Tibial nerve (tissue), 4 donors: ENCODE measurements around the gene PSME3IP1. TPM values are rescaled to one million over a fixed set of nuclear protein-coding genes. Genes with fewer than 3 reads are reported as not detected.

ENCODE experiments used
- DNase-seq, 2 donors: peaks; one replicate each; pipeline ENCODE4 v3.0.0-alpha.2; 2019; ENCODE audit warnings: low spot score in 2 of 2
- H3K27ac ChIP-seq, 4 donors: fragments of 200-600 bp; sonication (generic) in 3 of 4; one replicate each; pipeline ENCODE4 v1.5.1; 2017 to 2019; ENCODE audit warnings: mild to moderate bottlenecking in 1 of 4
- H3K27me3 ChIP-seq, 2 donors: fragments of 200-600 bp; sonication (generic) in 1 of 2; one replicate each; pipeline versions ENCODE4 v1.5.1 to v1.6.0; 2017 to 2019
- H3K36me3 ChIP-seq, 3 donors: fragments of 200-600 bp; sonication (generic); one replicate each; pipeline ENCODE4 v1.5.1; 2018 to 2019
- H3K4me1 ChIP-seq, 4 donors: fragments of 200-600 bp; sonication (generic) in 3 of 4; one replicate each; pipeline ENCODE4 v1.5.1; 2017 to 2019
- H3K4me3 ChIP-seq, 4 donors: fragments of 200-600 bp; sonication (generic) in 3 of 4; one replicate each; pipeline ENCODE4 v1.5.1; 2017 to 2019; ENCODE audit warnings: mild to moderate bottlenecking in 1 of 4, moderate library complexity in 1 of 4
- H3K9me3 ChIP-seq, 4 donors: fragments of 200-600 bp; sonication (generic) in 3 of 4; one replicate each; pipeline ENCODE4 v1.5.1; 2017 to 2019
- EP300 ChIP-seq, 2 donors: sonication (generic); formaldehyde crosslinking; IDR thresholded peaks; one replicate each; pipeline ENCODE4 v1.6.1; 2017; ENCODE audit warnings: antibody characterized with exemption in 2 of 2, mild to moderate bottlenecking in 1 of 2
- POLR2A ChIP-seq, 2 donors: fragments of 450-650 bp; IDR thresholded peaks; one replicate each; pipeline ENCODE4 v1.6.1; 2017; ENCODE audit warnings: antibody characterized with exemption in 2 of 2, mild to moderate bottlenecking in 2 of 2, moderate library complexity in 2 of 2
- WGBS, 2 donors: methylation state at CpG; one replicate each; pipeline ENCODE4 v1.1.5; 2018; 5-methylcytosine and 5-hydroxymethylcytosine counted together
- total RNA-seq, 4 donors: library from RNA; depleted of rRNA; stranded (reverse); fragments of >200 nt; gene quantifications; one replicate each; pipeline ENCODE4 v1.1.0, GENCODE V29; 2016
- TF ChIP-seq, protein P1 (sequence below), 5 experiments: fragments of 200-600 bp in 3 of 5; fragments of 450-650 bp in 2 of 5; sonication (generic) in 3 of 5; IDR thresholded peaks; one replicate each; pipeline ENCODE4 v1.5.1; 2016 to 2019; ENCODE audit warnings: antibody characterized with exemption in 5 of 5, mild to moderate bottlenecking in 3 of 5, moderate library complexity in 2 of 5

Gene PSME3IP1
- total RNA-seq, 4 donors from 2014 or later: 58.4 to 100 (median 69.7) TPM

DNA sequence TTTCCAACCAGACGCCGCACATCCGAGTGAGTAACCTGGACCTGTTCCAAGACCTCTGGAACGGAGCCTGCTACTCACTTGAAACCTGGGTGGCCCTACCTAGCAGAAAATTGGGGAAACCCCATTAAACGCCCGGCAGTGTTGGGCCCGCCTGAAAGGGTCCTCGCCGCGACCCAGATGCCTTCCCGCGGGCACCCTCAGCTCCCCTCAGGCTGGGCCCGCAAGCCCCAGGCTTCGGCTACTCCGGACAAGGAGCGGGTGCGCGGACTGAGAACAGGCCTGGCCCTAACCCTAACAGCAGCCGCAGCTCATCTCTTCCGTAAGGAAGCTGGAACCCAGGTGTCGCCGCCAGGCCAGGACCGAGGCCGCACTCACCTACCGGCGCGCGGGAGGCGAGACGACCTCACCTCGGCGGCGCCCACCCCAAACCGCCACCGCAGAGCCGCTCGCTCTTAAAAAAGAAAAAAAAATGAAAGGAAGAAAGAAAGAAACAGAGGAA is 344 bp downstream of the PSME3IP1 start:
- Histone ChIP-seq H3K9me3 (no peaks in the 10 kb centered on the region), H3K4me1 (peaks cover 0 to 47% (median 17%) of the 10 kb centered on the region in 4 donors), H3K27me3 (no peaks in the 10 kb centered on the region), H3K4me3 (peak overlapping the region; percentile 63 to 100 (median 88)), H3K27ac (peak overlapping the region; percentile 43 to 98 (median 92)), H3K36me3 (no peaks in the 10 kb centered on the region)
- TF ChIP-seq, protein P1, sequence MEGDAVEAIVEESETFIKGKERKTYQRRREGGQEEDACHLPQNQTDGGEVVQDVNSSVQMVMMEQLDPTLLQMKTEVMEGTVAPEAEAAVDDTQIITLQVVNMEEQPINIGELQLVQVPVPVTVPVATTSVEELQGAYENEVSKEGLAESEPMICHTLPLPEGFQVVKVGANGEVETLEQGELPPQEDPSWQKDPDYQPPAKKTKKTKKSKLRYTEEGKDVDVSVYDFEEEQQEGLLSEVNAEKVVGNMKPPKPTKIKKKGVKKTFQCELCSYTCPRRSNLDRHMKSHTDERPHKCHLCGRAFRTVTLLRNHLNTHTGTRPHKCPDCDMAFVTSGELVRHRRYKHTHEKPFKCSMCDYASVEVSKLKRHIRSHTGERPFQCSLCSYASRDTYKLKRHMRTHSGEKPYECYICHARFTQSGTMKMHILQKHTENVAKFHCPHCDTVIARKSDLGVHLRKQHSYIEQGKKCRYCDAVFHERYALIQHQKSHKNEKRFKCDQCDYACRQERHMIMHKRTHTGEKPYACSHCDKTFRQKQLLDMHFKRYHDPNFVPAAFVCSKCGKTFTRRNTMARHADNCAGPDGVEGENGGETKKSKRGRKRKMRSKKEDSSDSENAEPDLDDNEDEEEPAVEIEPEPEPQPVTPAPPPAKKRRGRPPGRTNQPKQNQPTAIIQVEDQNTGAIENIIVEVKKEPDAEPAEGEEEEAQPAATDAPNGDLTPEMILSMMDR (IDR thresholded peaks at IDR 0.05): no peak
- no peak for TF ChIP-seq POLR2A (IDR thresholded peaks at IDR 0.05)
- TF ChIP-seq EP300 (IDR thresholded peaks at IDR 0.05): no peak
- DNase-seq: peak in 1 of 2 donors; percentile 64
- WGBS, 2 donors: 0% methylated on average over 30 to 35 of the region's 37 CpGs

DNA sequence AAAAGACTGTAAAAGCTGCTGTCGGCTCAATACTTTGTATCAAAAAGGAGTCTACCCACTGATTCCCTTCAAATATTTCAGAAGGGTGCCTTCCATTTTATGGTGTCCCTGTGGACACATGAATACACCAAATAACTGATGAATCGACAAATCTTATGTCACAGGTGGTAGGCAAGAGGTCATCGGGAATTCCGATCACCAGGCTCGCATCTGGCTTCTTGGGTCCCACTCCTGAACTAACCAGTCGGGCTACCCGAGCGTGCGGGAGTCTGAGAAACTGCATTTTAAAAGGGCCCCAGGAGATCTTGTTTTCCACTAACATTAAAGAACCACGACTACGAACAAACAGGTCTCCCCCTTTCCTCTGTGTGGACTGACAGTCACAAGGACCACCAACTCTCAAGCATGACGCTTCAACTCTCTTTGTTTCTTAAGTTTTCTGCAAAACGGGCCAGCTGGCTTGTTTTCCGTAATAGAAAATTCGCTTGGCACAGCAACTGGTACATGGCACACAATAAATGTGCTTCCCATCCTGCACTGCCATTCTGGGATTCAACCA is 873 bp downstream of the PSME3IP1 start:
- peak overlapping the region; percentile 43 to 98 (median 92) for H3K27ac ChIP-seq
- no peaks in the 10 kb centered on the region for H3K27me3 ChIP-seq
- H3K4me1 ChIP-seq: peaks cover 0 to 45% (median 14%) of the 10 kb centered on the region in 4 donors
- TF ChIP-seq, protein P1 (IDR thresholded peaks at IDR 0.05): no peak
- TF ChIP-seq POLR2A (IDR thresholded peaks at IDR 0.05): no peak
- TF ChIP-seq EP300 (IDR thresholded peaks at IDR 0.05): no peak
- no peaks in the 10 kb centered on the region for H3K36me3 ChIP-seq
- DNase-seq: no peak
- peak overlapping the region; percentile 63 to 100 (median 88) for H3K4me3 ChIP-seq
- no peaks in the 10 kb centered on the region for H3K9me3 ChIP-seq
- WGBS, 2 donors: 23 to 26% methylated on average over 15 of the region's 15 CpGs

DNA sequence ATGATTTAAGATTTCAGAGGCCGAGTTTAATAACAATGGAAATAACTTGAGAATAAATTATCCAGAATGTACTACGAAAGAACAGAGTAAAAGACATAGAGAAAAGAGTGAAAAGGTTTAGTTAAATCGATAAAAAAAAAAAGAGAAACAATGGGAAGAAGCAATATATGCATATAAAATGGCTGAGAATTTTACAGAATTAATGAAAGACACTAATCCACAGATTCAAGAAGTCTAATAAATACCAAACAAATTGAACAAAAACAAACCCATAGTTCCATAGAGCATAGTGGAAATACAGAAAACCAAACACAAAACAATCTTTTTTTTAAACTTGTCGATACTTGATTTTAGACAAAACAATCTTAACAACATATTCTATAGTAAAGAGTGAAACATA is 1.7 kb downstream of the PSME3IP1 start:
- H3K9me3 ChIP-seq: no peaks in the 10 kb centered on the region

DNA sequence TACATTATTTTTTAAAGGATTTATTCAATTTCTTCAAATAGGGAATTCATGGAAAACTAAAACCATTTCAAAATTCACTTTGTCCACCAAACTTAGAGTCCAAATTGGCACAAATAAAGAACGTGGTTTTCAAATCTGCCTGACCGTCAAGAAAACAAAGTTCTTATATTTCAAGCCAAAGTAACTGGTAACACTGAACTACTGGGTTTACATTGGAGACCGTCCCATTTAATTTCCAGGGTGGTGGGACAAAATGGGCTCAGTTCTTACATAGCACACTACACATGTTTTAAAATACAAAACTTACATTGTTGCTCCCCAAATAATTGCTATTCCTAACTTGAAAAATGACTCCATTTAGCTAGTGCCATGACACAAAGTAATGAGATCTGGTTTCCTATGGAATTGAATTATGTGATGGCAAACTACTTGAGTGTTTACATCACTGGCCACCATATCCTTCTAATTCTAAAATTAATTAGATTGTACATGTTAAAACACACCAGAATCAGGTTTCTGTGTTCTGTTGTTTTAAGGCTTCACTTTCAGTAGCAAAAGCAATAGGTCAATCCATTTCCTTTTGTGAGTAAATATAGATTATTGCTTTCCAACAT is 6.5 kb downstream of the PSME3IP1 start:
- 23 to 30% methylated on average over 3 of the region's 3 CpGs for WGBS, 2 donors
- H3K4me1 ChIP-seq: peaks cover 0 to 43% (median under 1%) of the 10 kb centered on the region in 4 donors
- no peaks in the 10 kb centered on the region for H3K27me3 ChIP-seq
- no peak for DNase-seq
- TF ChIP-seq, protein P1 (IDR thresholded peaks at IDR 0.05): no peak
- TF ChIP-seq EP300 (IDR thresholded peaks at IDR 0.05): no peak
- H3K27ac ChIP-seq: peak overlapping the region in 1 of 4 donors; percentile 6
- H3K4me3 ChIP-seq: no peak overlapping the region
- H3K9me3 ChIP-seq: no peaks in the 10 kb centered on the region
- H3K36me3 ChIP-seq: no peaks in the 10 kb centered on the region

More for the DNA sequence above, 1.7 kb downstream of the PSME3IP1 start:
- Histone ChIP-seq H3K36me3 (no peaks in the 10 kb centered on the region), H3K27ac (no peak overlapping the region), H3K4me3 (peak overlapping the region in 1 of 4 donors; percentile 100), H3K27me3 (no peaks in the 10 kb centered on the region), H3K4me1 (peaks cover 0 to 45% (median 13%) of the 10 kb centered on the region in 4 donors)
- TF ChIP-seq POLR2A (IDR thresholded peaks at IDR 0.05) (no peak), EP300 (IDR thresholded peaks at IDR 0.05) (no peak)
- TF ChIP-seq, protein P1 (IDR thresholded peaks at IDR 0.05): no peak
- DNase-seq: no peak
- 95 to 97% methylated on average over 4 of the region's 4 CpGs for WGBS, 2 donors

DNA sequence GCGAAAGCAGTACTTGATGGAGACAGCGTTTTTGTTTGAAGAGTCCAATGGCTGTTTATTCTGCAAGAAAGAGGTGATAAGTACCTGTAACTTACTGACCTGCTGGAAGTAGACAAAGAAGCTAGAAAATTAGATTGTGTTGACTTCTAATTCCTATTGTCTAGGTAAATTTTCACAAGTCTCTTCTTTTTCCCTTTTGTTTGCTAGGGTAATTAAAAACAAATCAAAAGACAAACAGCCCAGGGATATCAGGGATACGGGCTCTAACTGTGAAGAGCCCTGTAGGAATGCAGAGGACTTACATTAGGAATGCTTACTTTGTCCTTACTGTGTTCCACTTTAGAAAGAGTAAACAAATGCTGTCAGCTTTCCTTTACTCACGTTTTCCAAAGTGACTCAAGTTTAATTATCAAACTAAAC is 7.0 kb downstream of the PSME3IP1 start:
- no peaks in the 10 kb centered on the region for H3K9me3 ChIP-seq
- no peak for TF ChIP-seq POLR2A (IDR thresholded peaks at IDR 0.05)
- TF ChIP-seq, protein P1 (IDR thresholded peaks at IDR 0.05): no peak
- TF ChIP-seq EP300 (IDR thresholded peaks at IDR 0.05): no peak
- H3K36me3 ChIP-seq: no peaks in the 10 kb centered on the region
- no peak overlapping the region for H3K4me3 ChIP-seq
- peaks cover 0 to 38% (median 0%) of the 10 kb centered on the region in 4 donors for H3K4me1 ChIP-seq
- no peaks in the 10 kb centered on the region for H3K27me3 ChIP-seq
- H3K27ac ChIP-seq: peak overlapping the region in 1 of 4 donors; percentile 6
- no peak for DNase-seq
- WGBS, 2 donors: 54 to 55% methylated on average over 4 of the region's 4 CpGs
